Ishikawa (cell line): Measurements from ENCODE around the gene ZSWIM5.

ENCODE experiments used
- CREB1 ChIP-seq: IDR thresholded peaks from 2 replicates; pipeline ENCODE4 v1.6.1; 2012; ENCODE audit warnings: low read depth
- REST ChIP-seq: IDR thresholded peaks from 2 replicates; pipeline ENCODE4 v1.6.1; 2012; ENCODE audit warnings: low read depth, mild to moderate bottlenecking
- TF ChIP-seq, protein P1 (sequence below): IDR thresholded peaks from 2 replicates; pipeline ENCODE4 v1.6.1; 2012

GRCh38 chr1:45007311-45007710 is 199.1 kb downstream of the ZSWIM5 start:
- no peak for TF ChIP-seq REST
- TF ChIP-seq CREB1 = no peak
- TF ChIP-seq, protein P1, sequence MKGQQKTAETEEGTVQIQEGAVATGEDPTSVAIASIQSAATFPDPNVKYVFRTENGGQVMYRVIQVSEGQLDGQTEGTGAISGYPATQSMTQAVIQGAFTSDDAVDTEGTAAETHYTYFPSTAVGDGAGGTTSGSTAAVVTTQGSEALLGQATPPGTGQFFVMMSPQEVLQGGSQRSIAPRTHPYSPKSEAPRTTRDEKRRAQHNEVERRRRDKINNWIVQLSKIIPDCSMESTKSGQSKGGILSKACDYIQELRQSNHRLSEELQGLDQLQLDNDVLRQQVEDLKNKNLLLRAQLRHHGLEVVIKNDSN = no peak
